GM19468 (cell line): ENCODE measurements around the gene SYNGR4.

Experiments
- ATAC-seq: cut with Tn5 transposase; IDR thresholded peaks from one replicate; pipeline ENCODE4 v1.9.1; 2021; ENCODE audit warnings: mild to moderate bottlenecking, moderate library complexity, moderate number of reproducible peaks; ENCODE audit not compliant: unreplicated experiment; ENCODE audit errors: extremely low read depth

SYNGR4 gene

DNA sequence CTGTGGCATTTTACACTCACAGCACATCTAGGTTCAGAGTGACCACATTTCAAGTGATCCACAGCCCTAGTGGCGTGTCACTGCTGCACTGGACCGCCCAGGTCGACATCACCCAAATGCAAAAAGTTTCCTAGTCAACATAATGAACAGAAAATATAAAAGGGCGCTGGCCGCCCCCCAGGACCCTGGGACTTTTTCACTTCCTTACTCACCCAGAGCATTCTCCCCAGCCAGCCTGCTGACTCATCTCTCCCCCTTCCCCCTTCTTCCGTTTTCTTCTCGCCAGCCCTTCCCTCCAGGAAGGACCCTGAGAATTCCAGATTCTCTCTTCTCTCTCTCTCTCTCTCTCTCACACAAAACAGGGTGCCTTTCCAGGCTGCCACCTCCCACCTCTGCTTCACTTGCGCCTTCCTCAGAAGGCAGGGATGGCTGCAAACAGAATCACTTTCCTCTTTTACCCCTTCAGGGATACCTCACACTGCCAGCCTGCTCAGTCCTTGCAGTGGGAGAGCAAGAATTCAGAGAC, 60.6 kb downstream of the SYNGR4 start:
- ATAC-seq = no peak
